HG03432 (cell line): ENCODE measurements around the gene COX6B2.
A peak's percentile ranks its signal among the peaks of the same experiment; 100 is the strongest.

Experiments used
- ATAC-seq: cut with Tn5 transposase; IDR thresholded peaks from one replicate; pipeline ENCODE4 v1.9.1; 2021; ENCODE audit warnings: mild to moderate bottlenecking, moderate library complexity; ENCODE audit not compliant: unreplicated experiment

Gene COX6B2

DNA sequence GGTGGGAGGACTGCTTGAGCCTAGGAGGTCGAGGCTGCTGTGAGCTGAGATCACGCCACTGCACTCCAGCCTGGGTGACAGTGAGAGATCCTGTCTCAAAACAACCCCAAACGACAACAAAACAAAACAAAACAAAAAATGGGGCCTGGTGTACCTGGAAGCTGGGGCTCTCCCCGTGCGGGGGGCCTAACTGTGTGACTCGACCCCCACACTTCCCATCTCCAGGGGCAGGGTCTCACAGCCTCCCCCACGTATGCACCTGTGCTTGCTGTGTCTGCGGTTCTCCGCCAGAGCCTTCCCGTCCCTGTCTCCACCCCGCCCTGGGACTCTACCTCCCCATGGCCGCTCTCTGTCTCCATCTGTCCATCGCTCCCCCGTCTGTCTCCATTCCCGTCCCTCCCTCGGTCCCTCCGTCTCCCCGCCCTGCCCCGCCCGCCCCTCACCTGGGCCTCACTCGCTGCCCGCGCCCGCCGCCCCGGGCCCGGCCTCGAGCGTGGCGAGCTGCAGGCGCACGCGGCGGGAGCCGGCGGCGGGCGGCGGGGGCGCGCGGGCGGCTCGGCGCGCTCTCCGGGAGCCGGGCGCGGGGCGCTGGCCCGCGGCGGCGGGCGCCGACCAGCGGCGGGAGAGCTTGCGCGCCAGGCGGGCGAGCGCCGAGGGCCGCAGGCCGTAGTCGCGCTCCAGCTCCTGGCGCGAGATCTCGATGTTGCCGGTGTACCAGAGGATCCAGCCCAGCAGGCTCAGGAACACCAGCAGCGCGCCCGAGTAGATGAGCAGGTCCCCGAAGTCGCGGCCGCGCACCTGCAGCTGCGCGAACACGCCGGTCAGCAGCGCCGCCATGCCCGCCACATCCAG lies 29.0 kb upstream of the COX6B2 start:
- ATAC-seq, result peak; percentile 30

DNA sequence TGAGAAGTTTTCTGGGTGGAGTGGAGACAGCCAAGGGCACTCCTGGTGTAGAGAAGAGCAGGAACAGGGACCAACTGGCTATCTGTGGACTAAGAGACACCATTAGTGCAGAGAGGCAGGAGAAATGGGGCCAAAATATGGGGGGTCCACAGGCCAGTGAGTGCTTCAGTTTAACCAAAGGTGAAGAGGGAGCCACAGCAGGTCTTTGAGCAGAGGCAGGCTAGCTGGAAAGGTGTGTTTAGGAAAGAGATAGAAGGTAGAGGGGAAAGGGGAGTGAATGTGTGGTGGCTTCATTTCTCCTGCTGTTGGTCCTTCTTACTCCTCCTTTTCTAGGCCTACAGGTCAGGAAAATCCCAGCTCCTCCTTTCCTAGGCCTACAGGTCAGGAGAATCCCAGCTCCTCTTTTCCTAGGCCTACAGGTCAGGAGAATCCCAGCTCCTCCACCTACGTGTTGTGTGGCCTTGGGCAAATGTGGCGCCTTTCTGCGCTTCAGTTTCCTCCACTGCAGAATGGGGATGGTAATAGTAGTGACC lies 28.1 kb upstream of the COX6B2 start:
- ATAC-seq, result no peak

DNA sequence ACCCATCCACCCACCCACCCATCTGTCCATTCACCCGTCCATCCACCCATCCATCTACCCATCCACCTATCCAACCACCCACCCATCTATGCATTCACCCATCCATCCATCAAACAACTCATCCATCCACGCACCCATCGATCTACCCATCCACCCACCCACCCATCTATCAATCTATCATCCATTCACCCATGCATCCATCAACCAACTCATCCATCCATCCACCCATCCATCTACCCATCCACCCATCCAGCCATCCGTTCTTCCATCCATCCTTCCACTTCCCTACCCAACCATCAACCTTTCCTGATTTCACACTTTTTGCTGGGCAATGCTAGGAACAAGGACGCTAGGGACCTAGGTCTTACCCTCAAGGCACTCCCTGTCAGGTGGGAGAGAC lies 27.5 kb upstream of the COX6B2 start:
- ATAC-seq, result no peak

DNA sequence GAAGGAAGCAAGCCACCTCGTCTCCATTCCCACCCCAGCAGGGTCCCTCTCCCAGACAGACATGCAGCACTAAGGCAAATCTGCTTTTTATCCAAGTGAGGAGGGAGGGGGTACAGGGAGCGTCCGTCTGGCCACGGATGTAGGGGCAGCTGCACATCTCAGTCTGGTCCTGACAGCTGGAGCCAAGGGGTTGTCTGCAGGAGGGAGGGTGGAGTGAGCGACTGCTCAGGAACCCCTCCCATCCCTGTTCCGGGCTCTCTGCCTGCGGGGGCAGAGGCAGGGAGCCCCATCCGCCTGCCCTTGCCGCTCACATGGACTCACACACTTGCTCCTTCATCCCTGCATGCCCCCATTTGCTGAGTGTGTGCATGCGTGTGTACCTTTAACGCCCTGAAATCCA lies 24.7 kb upstream of the COX6B2 start:
- ATAC-seq, result no peak

DNA sequence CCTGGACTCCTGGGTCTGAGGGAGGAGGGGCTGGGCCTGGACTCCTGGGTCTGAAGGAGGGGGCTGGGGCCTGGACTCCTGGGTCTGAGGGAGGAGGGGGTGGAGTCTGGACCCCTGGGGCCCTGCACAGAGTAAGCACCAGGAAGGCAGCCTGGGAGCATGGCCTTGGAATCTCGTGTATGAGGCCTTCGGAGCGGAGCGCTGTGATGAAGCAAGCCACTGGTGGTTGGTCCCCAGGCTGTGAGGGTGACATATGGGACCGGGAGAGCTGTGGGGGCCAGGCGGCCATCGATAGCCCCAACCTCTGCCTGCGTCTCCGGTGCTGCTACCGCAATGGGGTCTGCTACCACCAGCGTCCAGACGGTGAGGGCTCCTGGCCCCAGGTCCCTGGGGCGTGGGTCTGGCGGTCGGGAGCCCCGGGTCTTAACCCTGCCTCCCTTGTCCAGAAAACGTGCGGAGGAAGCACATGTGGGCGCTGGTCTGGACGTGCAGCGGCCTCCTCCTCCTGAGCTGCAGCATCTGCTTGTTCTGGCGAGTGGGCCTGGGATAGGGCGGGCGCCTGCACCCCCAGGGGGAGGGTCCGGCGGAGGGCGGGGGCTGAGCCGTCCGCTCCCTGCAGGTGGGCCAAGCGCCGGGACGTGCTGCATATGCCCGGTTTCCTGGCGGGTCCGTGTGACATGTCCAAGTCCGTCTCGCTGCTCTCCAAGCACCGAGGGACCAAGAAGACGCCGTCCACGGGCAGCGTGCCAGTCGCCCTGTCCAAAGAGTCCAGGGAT lies 23.0 kb upstream of the COX6B2 start:
- no peak for ATAC-seq

DNA sequence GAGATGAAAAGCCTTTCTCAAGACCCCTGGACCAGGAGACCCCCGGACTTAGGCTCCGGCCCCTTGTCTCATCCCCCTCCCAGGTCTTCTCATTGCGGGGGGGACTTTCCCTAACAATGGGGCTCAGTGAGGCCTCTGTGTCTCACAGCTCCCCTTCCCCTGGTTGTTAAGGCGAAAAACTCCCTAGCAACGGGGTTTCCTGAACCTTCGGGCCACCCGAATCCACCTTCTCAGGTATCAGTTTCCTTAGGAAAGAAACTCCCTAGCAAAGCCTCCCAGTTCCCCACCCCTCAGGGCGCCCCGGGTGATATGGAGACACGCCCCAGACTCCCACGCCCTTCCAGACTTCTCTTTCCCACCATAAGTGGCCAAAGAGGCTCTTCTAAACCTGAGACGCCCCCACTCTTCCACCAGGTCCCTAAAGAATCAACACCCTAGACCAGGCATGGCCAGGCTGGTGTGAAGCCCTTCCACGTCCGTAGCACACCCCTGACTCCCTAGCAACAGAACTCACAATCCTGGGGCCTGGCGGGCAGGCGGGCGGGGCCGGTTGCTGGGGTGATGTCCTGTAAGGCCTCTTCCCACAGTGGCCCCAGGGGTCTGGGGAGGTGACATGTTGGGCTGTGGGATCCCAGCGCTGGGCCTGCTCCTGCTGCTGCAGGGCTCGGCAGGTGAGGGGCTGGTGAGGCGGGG lies 21.9 kb upstream of the COX6B2 start, which contains the start of gene TMEM190:
Gene TMEM190 (plus strand): TSS at position 586 of the 693 bp plus-strand sequence. CDS start 28 bp downstream, at position 614.
- no peak for ATAC-seq

DNA sequence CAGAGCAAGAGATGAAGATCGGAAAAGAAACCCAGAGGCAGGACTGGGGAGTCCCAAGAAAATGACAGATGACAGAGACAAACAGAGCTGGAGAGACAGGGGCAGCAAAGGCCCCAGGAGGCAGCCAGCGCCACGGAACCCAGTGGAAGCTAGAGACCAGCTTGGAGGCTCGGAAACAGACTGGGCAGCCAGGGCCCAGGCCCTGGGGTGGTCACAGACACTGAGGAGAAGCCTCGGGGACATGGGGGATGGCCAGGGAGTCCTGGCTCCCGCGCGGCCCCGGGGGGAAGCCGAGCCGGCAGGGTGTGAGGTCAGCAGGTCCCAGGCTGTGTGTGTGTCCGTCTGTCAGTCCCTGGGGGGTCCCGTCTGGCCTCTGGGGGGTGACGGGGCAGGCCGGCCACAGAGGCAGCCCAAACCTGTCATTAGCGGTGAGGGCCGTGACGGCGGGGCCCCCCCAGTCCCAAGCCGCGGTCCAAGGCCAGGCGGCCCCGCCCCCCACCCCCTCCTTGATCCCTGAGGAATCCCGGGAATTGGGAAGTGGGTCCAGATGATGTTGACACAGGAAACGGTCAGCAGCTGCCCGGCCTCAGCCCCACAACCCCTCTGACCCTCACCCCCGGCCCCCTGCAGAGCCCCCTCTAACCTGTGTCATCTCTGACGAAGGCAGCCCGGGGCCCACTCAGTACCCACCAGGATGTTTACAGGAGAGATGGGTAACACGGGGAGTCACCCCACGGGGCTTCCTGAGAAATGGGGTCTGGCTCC lies 19.7 kb upstream of the COX6B2 start:
- ATAC-seq, result no peak

DNA sequence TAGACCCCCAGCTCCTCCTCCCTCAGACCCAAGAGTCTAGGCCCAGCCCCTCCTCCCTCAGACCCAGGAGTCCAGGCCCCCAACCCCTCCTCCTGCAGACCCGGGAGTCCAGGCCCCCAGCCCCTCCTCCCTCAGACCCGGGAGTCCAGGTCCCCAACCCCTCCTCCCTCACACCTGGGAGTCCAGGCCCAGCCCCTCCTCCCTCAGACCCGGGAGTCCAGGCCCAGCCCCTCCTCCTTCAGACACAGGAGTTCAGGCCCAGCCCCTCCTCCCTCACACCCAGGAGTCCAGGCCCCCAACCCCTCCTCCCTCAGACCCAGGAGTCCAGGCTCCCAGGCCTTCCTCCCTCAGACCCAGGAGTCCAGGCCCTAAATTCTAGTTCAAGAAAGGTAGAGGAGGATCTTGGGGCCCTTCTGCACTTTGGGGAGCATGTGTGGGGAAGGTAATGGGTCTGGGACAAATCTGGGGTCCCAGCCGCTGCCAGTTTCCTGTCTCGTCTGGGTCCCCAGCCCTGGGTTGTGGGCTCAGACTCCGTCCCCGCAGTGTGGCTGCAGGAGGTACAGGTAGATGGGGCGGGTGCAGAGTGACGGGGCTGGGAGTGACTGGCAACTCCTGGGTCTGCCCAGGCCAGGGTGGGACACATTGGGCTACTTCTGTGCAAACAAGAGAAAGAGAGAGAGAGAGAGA lies 18.9 kb upstream of the COX6B2 start:
- ATAC-seq, result no peak

DNA sequence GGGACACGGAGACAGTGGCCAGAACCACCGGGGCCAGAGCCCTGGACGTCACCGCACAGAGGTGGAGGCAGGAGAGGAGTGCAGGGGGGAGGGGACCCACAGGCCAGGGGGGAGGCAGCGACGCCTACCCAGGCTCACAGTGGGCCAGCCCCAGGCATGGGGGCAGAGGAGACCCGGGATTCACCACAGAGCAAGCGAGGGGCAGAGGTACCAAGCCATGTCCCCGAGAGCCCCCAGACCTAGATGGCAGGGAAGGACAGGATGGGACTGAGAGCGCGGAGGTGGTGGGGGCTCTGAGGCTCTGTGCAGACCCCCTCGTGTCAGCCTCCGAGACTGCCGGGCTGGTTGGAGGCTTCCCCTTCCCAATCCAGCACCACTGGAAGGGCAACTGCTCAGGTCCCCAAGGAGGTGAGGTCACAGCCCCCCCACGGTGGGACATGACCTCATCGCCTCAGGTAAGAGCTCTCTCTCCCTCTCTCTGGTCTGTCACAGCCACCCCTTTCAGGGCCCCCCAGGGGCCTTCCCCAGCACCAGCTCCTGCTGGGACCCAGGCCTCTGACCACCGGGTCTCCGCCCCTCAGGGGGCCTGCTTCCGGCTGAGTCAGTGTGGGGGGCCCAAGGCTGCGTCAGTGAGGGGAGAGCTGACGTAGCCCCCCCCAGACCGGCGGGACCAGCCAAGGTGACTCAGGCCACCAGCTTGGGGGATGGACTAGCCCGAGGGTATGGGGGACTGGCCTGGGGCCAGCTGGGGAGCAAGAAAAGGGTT lies 18.0 kb upstream of the COX6B2 start:
- no peak for ATAC-seq

DNA sequence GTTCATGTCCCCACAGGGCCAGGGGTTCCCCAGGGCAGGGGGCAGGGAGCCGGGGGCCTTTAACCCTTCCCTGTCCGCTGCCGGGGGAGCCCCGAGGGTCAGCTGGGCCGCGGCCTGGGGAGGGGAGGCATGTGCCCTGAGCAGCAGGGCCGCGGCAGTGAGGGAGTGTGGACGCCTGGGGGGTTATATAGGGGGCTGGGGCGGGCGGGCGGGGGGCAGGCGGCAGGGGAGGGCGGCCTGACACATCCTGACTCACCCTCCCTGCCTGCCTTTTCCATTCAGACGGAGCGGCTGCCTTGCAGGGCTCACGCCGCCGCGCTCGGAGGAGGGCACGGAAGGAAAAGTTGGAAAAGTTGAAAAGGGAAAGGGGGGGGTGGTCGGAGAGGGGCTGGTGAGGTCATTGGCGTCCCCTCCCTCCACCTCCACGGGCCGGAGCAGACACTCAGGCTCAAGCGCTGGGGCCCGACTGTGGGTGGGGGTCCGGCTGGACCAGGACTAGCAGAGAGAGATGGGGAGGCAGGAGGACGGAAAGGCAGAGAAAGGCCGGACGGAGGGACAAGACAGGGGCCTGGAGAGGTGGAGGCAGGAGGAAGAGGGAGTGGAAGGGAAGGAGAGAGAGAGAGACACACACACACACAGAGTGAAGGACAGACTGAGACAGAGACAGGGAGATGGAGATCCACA lies 15.9 kb upstream of the COX6B2 start, which contains the start of gene IL11:
Gene IL11 (minus strand): TSS at position 159 of the 684 bp plus-strand sequence. CDS start 153 bp downstream, at position 6.
- no peak for ATAC-seq

DNA sequence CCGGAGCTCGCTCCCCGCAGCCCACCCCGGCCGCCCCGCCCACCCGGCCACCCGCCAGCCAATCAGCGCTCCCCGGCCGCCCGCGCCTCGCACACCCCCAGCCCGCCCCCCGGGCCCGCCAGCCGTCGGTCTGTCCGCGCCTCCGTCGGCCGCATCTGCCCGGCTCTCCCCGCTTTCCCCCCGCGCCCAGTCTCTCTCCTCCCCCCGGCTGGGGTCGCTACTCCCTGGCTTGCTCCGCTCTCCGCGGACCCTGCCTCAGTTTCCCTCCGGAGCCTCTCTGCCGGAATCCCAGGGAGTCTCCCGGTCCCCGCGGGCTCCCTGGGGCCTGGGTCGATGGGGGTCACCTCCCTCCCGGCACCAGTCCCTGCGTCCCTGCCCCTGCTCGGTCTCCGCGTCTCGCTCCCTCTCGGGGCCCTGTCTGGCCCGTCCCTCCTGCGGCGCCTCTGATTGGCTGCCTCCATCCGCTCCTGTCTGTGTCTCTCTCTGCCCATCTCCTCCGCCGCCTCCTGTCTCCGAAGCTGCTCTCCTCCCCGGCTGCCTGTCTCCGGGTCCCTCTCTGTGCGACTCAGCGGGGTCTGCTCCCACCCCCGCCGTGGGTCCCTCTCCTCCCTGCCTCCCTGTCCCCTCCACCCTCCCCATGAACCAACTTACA lies 15.3 kb upstream of the COX6B2 start:
- ATAC-seq, result no peak

DNA sequence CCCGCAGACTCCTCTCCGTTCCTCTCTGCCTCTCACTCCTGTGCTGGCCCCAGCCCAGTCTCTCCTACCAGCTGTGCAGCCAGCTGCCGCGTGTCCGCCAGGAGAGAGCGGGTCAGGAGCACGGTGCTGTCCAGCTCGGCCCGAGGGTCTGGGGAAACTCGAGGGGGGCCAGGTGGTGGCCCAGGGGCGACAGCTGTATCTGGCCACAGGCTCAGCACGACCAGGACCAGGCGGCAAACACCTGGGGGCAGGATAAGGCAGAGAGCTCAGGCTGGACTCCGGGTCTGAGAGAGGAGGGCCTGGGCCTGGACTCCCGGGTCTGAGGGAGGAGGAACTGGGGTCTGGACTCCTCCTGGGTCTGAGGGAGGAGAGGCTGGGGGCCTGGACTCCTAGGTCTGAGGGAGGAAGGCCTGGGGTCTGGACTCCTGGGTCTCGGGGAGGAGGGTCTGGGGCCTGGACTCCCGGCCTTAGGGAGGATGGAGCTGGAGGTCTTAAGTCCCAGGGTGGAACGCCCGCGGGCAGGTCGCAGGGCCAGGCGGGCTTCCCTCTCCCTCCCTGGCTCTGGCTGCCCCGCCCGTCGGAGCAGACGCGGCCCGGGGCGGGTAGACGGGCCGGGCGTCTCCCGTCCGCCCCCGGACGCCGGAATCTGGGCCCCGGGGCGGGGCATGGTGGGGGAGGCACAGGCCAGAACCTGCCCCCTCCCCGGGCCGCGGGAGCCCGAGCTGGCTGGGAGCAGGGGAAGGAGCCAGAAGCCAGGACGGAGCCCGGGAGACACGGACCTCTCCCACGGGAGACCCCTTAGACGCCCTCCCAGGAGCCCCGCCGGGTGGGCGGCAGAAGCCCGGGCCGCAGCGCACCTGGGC lies 14.4 kb upstream of the COX6B2 start:
- no peak for ATAC-seq

DNA sequence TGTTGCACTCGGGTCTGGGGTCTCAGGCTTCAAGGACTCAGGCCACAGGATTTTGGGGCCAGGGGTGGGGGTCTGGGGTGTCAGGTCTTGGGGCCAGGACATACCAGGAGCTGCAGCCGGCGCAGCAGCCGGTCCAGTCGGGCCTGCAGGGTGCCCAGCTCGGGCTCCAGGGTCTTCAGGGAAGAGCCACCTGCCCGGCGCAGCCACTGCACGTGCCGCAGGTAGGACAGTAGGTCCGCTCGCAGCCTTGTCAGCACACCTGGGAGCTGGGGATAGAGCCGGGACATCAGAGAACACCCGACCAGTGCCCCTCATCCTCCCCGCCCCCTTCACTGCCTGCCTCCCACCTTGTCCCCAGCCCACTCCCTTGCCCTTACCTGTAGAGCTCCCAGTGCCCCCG lies 13.6 kb upstream of the COX6B2 start:
- no peak for ATAC-seq

DNA sequence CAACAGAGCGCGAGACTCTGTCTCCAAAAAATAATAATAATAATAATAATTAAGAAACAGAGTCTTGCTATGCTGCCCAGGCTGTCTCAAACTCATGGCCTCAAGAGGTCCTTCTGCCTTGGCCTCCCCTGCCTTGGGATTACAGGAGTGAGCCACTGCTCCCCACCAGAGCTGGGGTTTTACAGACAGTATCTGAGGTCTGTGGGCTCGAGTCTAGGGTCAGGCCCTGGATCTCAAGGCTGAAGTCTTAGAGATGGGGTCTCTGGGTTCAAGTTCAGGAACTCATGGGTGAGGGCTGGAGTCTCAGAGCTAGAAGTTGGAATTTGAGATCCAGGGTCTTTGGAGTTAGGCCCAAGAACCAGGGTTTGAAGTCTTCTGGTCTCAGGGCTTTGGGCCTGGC lies 12.3 kb upstream of the COX6B2 start:
- ATAC-seq, result no peak

DNA sequence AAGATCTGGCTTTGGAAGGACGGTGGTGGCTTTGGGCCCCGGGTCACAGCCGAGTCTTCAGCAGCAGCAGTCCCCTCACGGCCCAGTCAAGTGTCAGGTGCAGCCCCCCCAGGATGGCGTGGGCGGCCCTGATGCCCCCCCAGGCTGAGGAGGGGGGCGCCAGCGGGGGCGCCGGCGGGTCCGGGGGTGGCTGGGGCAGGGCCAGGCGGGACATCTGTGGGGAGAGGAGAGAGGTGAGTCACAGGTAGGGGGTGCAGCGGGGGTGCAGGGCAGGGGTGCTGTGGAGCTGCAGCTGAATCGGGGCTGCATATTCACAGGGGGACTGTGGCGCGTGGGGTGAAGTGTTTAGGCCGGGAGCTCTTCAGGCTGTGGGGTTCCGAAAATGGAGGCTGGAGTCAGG lies 11.4 kb upstream of the COX6B2 start:
- no peak for ATAC-seq

DNA sequence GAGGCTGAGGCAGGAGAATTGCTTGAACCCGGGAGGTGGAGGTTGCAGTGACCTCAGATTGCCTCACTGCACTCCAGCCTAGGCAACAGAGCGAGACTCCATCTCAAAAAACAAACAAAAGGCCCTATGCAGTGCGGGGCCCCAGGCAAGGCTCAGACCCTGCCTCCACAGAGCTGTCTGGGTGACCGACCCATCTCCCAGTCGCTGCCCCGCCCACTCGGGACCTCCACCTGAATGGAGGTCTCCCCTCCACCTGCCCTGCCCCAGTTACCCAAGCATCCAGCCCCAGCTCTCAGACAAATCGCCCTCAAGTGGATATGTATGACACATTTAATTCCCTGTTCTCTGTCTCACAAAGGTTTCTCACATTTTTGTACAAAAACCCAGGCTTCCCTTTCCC lies 10.7 kb upstream of the COX6B2 start:
- ATAC-seq, result no peak
